Stomach (tissue), 9 donors: ENCODE data around the gene MAGT1. TPM values are rescaled to one million over a fixed set of nuclear protein-coding genes. Genes with fewer than 3 reads are reported as not detected.
A peak's percentile ranks its signal among the peaks of the same experiment; 100 is the strongest.

Experiments
- DNase-seq, 2 donors: peaks; one replicate each; pipeline versions ENCODE4 v3.0.0 to v3.0.0-alpha.2; 2013 to 2019
- H3K27ac ChIP-seq, 5 donors: fragments of 200-600 bp in 4 of 5; sonication (generic) in 4 of 5; one replicate each; pipeline ENCODE4 v1.5.1; 2013 to 2019; ENCODE audit warnings: mild to moderate bottlenecking in 1 of 5, moderate library complexity in 1 of 5
- H3K27me3 ChIP-seq, 3 donors: fragments of 200-600 bp; sonication (generic); one replicate each; pipeline ENCODE4 v1.5.1; 2017 to 2019; ENCODE audit warnings: mixed run types in 1 of 3
- H3K36me3 ChIP-seq, 4 donors: fragments of 200-600 bp; sonication (generic); 1 replicate in 3 of 4; 2 replicates in 1 of 4; pipeline ENCODE4 v1.5.1; 2016 to 2019
- H3K4me1 ChIP-seq, 4 donors: fragments of 200-600 bp; sonication (generic); one replicate each; pipeline ENCODE4 v1.5.1; 2016 to 2019
- H3K4me3 ChIP-seq, 4 donors: fragments of 200-600 bp; sonication (generic) in 3 of 4; one replicate each; pipeline ENCODE4 v1.5.1; 2016 to 2019; ENCODE audit warnings: mild to moderate bottlenecking in 1 of 4
- H3K9me3 ChIP-seq, 4 donors: fragments of 200-600 bp; sonication (generic); one replicate each; pipeline ENCODE4 v1.5.1; 2016 to 2019
- EP300 ChIP-seq: sonication (generic); formaldehyde crosslinking; IDR thresholded peaks from one replicate; pipeline ENCODE4 v1.6.1; 2017; ENCODE audit warnings: antibody characterized with exemption
- POLR2A ChIP-seq, 4 donors: fragments of 450-650 bp; IDR thresholded peaks; one replicate each; pipeline ENCODE4 v1.6.1; 2016; ENCODE audit warnings: antibody characterized with exemption in 4 of 4, control low read depth in 2 of 4, mild to moderate bottlenecking in 1 of 4, moderate library complexity in 1 of 4
- POLR2AphosphoS5 ChIP-seq, 3 donors: sonication (generic); formaldehyde crosslinking; IDR thresholded peaks; one replicate each; pipeline ENCODE4 v1.6.1; 2016; ENCODE audit warnings: antibody characterized with exemption in 3 of 3
- WGBS, 5 donors: extraction: QIAGEN DNeasy Blood & Tissue Kit in 3 of 5; methylation state at CpG; one replicate each; pipeline versions ENCODE4 v1.1.5 to v1.1.7; 2013 to 2018; 5-methylcytosine and 5-hydroxymethylcytosine counted together
- intact Hi-C: fragments of 100-400 bp; cut with DNase I; formaldehyde crosslinking; loops from one replicate; pipeline ENCODE4 v1.15.1; 2023; ENCODE audit warnings: low total_unique reads
- polyA plus RNA-seq, 3 donors: library from polyadenylated mRNA; stranded (reverse); fragments of 200-250 nt; gene quantifications; one replicate each; pipeline ENCODE4 v1.2.3, GENCODE V29; 2013
- total RNA-seq, 5 donors: library from RNA; depleted of rRNA; stranded (reverse); fragments of >200 nt; gene quantifications; one replicate each; pipeline versions ENCODE4 v1.1.0 to v1.2.3, GENCODE V29; 2014 to 2016
- TF ChIP-seq, protein P1 (sequence below), 7 experiments: fragments of 450-650 bp in 4 of 7; fragments of 200-600 bp in 3 of 7; sonication (generic) in 3 of 7; IDR thresholded peaks; one replicate each; pipeline ENCODE4 v1.5.1; 2016 to 2019; ENCODE audit warnings: antibody characterized with exemption in 7 of 7, control low read depth in 2 of 7, mild to moderate bottlenecking in 1 of 7
- donor health status: healthy with polysubstance abuse.
- donor health status: Bipolar disorder and iron deficiency.
- donor health status: healthy.

MAGT1 gene
- total and polyA plus RNA-seq, 8 donors, result 6.1 to 135 (median 20.9) TPM

DNA sequence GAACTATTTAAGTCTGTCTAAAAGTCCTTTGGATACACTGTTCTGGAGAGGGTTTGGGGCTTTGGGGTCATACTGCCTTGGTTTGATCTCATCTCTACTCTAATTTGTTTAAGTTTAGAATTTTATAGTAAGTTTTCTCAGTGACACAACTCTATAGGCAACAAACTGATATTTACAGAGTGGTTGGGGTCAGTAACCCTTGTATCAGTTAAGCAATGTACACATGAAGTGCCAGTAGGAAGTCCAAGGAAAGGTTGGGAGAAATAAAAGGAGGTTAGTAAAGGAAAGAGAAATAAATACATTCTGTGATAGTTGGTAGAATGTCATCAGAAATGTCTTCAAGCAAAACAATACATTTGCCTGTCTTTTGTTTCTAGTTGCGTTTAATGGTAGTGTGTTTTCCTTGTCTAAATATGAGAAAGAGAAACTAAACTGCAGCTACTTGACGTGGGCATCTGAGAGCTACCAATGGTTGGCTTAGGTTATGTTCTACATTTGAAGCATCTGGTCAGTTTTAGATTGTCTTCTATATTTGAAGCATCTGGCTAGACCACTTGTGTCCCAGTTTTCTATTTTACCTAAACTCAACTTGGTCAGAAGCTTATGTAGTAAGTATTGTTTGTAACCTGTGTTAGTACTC is 22.2 kb upstream of the MAGT1 start:
- intact Hi-C loops, result no loop called here
- H3K27ac ChIP-seq, result no peak overlapping the region

DNA sequence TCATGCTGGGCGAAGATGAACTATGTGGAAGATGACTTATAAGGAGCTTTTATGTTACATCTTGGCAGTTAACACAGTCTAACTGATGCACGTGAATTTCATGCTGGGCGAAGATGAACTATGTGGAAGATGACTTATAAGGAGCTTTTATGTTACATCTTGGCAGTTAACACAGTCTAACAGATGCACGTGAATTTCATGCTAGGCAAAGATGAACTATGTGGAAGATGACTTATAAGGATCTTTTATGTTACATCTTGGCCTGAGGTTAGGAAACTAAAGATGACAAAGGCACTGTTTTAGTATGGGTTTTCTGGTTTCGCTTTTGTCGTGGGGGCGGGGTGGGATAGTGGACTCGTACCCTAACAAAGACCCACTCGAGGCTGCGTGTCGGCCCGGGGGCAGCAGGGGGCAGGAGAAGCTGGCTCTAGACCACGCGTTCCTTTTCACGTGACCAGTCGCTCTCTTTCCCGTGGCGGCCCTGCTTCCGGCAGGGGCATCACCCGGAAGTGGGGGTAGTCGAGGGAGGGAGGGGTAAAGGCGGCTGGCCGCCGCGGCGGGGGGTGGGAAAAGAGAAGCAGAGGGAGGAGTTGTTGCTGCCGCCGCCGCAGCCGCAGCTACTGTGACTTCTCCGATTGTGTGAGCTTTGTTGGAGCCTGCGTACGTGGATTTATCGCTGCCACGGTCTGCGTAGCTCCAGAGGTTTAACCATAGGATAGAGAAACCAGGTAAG is 15.0 kb upstream of the MAGT1 start, which contains the start of gene ATP7A:
TSS of gene ATP7A (plus strand) at position 586 of the 733 bp plus-strand sequence. CDS start 60,949 bp downstream, outside the sequence.
- peak; percentile 88 to 96 for DNase-seq

More for the DNA sequence above, 22.2 kb upstream of the MAGT1 start:
- Histone ChIP-seq H3K27me3 (no peaks in the 10 kb centered on the region), H3K4me3 (no peak overlapping the region), H3K4me1 (peaks cover 0 to 30% (median 7%) of the 10 kb centered on the region in 4 donors), H3K36me3 (no peaks in the 10 kb centered on the region), H3K9me3 (no peaks in the 10 kb centered on the region)
- no peak for TF ChIP-seq POLR2A (IDR thresholded peaks at IDR 0.05)
- TF ChIP-seq, protein P1, sequence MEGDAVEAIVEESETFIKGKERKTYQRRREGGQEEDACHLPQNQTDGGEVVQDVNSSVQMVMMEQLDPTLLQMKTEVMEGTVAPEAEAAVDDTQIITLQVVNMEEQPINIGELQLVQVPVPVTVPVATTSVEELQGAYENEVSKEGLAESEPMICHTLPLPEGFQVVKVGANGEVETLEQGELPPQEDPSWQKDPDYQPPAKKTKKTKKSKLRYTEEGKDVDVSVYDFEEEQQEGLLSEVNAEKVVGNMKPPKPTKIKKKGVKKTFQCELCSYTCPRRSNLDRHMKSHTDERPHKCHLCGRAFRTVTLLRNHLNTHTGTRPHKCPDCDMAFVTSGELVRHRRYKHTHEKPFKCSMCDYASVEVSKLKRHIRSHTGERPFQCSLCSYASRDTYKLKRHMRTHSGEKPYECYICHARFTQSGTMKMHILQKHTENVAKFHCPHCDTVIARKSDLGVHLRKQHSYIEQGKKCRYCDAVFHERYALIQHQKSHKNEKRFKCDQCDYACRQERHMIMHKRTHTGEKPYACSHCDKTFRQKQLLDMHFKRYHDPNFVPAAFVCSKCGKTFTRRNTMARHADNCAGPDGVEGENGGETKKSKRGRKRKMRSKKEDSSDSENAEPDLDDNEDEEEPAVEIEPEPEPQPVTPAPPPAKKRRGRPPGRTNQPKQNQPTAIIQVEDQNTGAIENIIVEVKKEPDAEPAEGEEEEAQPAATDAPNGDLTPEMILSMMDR (IDR thresholded peaks at IDR 0.05), result no peak
- TF ChIP-seq EP300, result no peak
- no peak for TF ChIP-seq POLR2AphosphoS5 (IDR thresholded peaks at IDR 0.05)
- DNase-seq, result no peak
- WGBS, 5 donors, result 20 to 40% (median 21%) methylated on average over 2 of the region's 2 CpGs

DNA sequence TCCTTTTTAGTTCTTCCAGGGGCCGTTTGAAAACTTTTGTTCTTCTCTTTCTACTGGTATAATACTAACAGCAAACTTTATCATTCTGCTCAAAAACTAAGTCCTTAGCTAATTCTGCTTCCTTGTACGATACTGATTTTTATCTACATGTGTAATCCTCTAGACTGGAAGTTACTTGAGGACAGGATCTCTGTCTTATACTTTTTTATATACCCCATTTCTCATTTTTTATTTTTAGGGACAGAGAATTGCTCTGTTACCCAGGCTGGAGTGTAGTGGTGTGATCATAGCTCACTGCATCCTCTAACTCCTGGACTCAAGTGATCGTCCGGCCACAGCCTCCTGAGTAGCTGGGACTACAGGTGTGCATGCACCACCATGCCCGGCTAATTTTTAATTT is 6.3 kb upstream of the MAGT1 start:
- Histone ChIP-seq H3K9me3 (no peaks in the 10 kb centered on the region), H3K27ac (no peak overlapping the region), H3K27me3 (no peaks in the 10 kb centered on the region), H3K36me3 (peaks cover 0 to 49% (median 39%) of the 10 kb centered on the region in 4 donors), H3K4me1 (peaks cover 0 to 22% (median 7%) of the 10 kb centered on the region in 4 donors), H3K4me3 (peak overlapping the region in 1 of 4 donors; percentile 60)
- intact Hi-C loops, result no loop called here
- TF ChIP-seq POLR2AphosphoS5 (IDR thresholded peaks at IDR 0.05), result no peak
- TF ChIP-seq EP300, result no peak
- no peak for TF ChIP-seq POLR2A (IDR thresholded peaks at IDR 0.05)
- TF ChIP-seq, protein P1 (IDR thresholded peaks at IDR 0.05), result no peak
- 79 to 89% (median 82%) methylated on average over 5 of the region's 5 CpGs for WGBS, 5 donors
- DNase-seq, result no peak

More for the DNA sequence above, 15.0 kb upstream of the MAGT1 start, which contains the start of gene ATP7A:
- Histone ChIP-seq H3K4me3 (peak within 1 kb of the TSS; percentile 47 to 55 (median 50)), H3K4me1 (peaks cover 0 to 21% (median 4%) of the 10 kb centered on the region in 4 donors), H3K27me3 (no peaks in the 10 kb centered on the region), H3K36me3 (peaks cover 0 to 16% (median 12%) of the 10 kb centered on the region in 4 donors), H3K27ac (peak within 1 kb of the TSS; percentile 79 to 93 (median 84)), H3K9me3 (no peaks in the 10 kb centered on the region)
- TF ChIP-seq, protein P1 (IDR thresholded peaks at IDR 0.05), result peak in 5 of 7 experiments; percentile 30 to 70 (median 53)
- TF ChIP-seq POLR2A (IDR thresholded peaks at IDR 0.05), result no peak
- peak; percentile 48 to 78 (median 73) for TF ChIP-seq POLR2AphosphoS5 (IDR thresholded peaks at IDR 0.05)
- TF ChIP-seq EP300, result no peak
- 1 to 37% (median 4%) methylated on average over 29 to 36 of the region's 36 CpGs for WGBS, 5 donors
- intact Hi-C loops, result no loop called here

DNA sequence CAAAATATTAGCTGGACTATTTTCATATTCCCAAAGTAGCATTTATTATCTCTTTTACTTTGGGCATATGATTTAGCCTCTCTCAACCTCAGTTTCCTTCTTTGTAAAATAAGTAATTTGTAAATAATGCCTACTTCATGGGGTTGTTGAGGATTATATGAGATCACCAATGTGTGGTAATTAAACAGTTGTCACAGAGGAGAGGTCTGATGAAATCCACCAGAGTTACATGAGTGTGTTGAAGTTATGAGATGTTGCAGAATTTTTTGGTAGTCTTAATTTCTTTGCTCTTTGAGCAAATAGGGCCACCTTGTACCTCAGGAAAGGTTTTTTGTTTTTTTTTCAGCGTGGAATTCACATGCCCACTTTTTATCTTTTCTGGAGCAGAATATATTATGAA is 5.5 kb upstream of the MAGT1 start:
- H3K27ac ChIP-seq, result peak overlapping the region in 4 of 5 donors; percentile 83 to 87 (median 84)
- WGBS, 5 donors, result 29 to 70% (median 44%) methylated on average over 1 of the region's 1 CpG
- H3K4me3 ChIP-seq, result peak overlapping the region; percentile 51 to 62 (median 60)

More for the DNA sequence above, 5.5 kb upstream of the MAGT1 start:
- Histone ChIP-seq H3K27me3 (no peaks in the 10 kb centered on the region), H3K4me1 (peaks cover 0 to 22% (median 7%) of the 10 kb centered on the region in 4 donors), H3K9me3 (no peaks in the 10 kb centered on the region), H3K36me3 (peaks cover 0 to 41% (median 33%) of the 10 kb centered on the region in 4 donors)
- TF ChIP-seq POLR2AphosphoS5 (IDR thresholded peaks at IDR 0.05), result no peak
- TF ChIP-seq, protein P1 (IDR thresholded peaks at IDR 0.05), result no peak
- TF ChIP-seq POLR2A (IDR thresholded peaks at IDR 0.05), result no peak
- TF ChIP-seq EP300, result no peak
- DNase-seq, result no peak
- intact Hi-C loops, result no loop called here
